ENCODE results near the gene DCAF8L1.
A peak's percentile ranks its signal among the peaks of the same experiment; 100 is the strongest.

The DCAF8L1 gene

GRCh38 chrX:28010875-28011274 is 29.6 kb upstream of the DCAF8L1 start:
- Histone ChIP-seq H3K79me1 (ENCODE audit: low read length) (no peaks in the 10 kb centered on the region), H3K9me3 (ENCODE audit: insufficient read depth, low read depth, low read length) (no peaks in the 10 kb centered on the region), H3K79me2 (ENCODE audit: control insufficient read depth, insufficient read depth, low read length, poor library complexity) (no peaks in the 10 kb centered on the region), H3K27me3 (ENCODE audit: insufficient read depth, low read length) (no peaks in the 10 kb centered on the region), H3K27ac (ENCODE audit: low read depth, low read length) (no peak overlapping the region), H4K8ac (ENCODE audit: low read depth, low read length) (no peak overlapping the region), H3K23ac (ENCODE audit: low read length) (no peak overlapping the region), H2BK120ac (ENCODE audit: insufficient read depth, low read length, poor library complexity) (no peak overlapping the region), H3K4me1 (ENCODE audit: control insufficient read depth in 1 of 2, insufficient read depth in 2 of 2, low read length in 2 of 2) (no peaks in the 10 kb centered on the region), H3K36me3 (ENCODE audit: control insufficient read depth in 1 of 2, insufficient read depth in 2 of 2, low read length in 2 of 2) (no peaks in the 10 kb centered on the region), H2BK5ac (ENCODE audit: low read depth, low read length, poor library complexity) (no peak overlapping the region), H4K12ac (ENCODE audit: low read depth, low read length) (no peak overlapping the region), H3K9ac (ENCODE audit: low read length) (no peak overlapping the region), H2AK5ac (ENCODE audit: low read length) (no peak overlapping the region), H3K18ac (ENCODE audit: low read length) (no peak overlapping the region), H2AFZ (ENCODE audit: insufficient read depth, low read length, poor library complexity) (no peak overlapping the region), H3K4me3 (ENCODE audit: low read depth, low read length) (no peak overlapping the region), H3K14ac (ENCODE audit: low read length) (no peak overlapping the region), H3K4ac (ENCODE audit: low read depth, low read length) (no peak overlapping the region), H3K4me2 (ENCODE audit: low read length) (no peak overlapping the region), H2BK12ac (ENCODE audit: low read length) (no peak overlapping the region), H4K91ac (ENCODE audit: low read depth, low read length) (no peak overlapping the region)
- no CpG with 5 or more reads among the region's 2 CpGs for WGBS (ENCODE audit: extremely low coverage, insufficient coverage, insufficient read length)
- DNase-seq, result no peak

GRCh38 chrX:27998666-27999065 is 17.4 kb upstream of the DCAF8L1 start:
- Histone ChIP-seq H3K79me1 (ENCODE audit: low read length) (no peaks in the 10 kb centered on the region), H3K4ac (ENCODE audit: low read depth, low read length) (no peak overlapping the region), H3K27me3 (ENCODE audit: insufficient read depth, low read length) (no peaks in the 10 kb centered on the region), H4K8ac (ENCODE audit: low read depth, low read length) (no peak overlapping the region), H2BK120ac (ENCODE audit: insufficient read depth, low read length, poor library complexity) (no peak overlapping the region), H4K91ac (ENCODE audit: low read depth, low read length) (no peak overlapping the region), H3K4me2 (ENCODE audit: low read length) (no peak overlapping the region), H3K4me1 (ENCODE audit: control insufficient read depth in 1 of 2, insufficient read depth in 2 of 2, low read length in 2 of 2) (no peaks in the 10 kb centered on the region), H3K18ac (ENCODE audit: low read length) (no peak overlapping the region), H4K12ac (ENCODE audit: low read depth, low read length) (no peak overlapping the region), H3K14ac (ENCODE audit: low read length) (no peak overlapping the region), H2BK12ac (ENCODE audit: low read length) (no peak overlapping the region), H2AK5ac (ENCODE audit: low read length) (no peak overlapping the region), H3K23ac (ENCODE audit: low read length) (no peak overlapping the region), H3K79me2 (ENCODE audit: control insufficient read depth, insufficient read depth, low read length, poor library complexity) (no peaks in the 10 kb centered on the region), H3K4me3 (ENCODE audit: low read depth, low read length) (no peak overlapping the region), H3K9ac (ENCODE audit: low read length) (no peak overlapping the region), H2AFZ (ENCODE audit: insufficient read depth, low read length, poor library complexity) (no peak overlapping the region), H3K27ac (ENCODE audit: low read depth, low read length) (no peak overlapping the region), H3K9me3 (ENCODE audit: insufficient read depth, low read depth, low read length) (no peaks in the 10 kb centered on the region), H3K36me3 (ENCODE audit: control insufficient read depth in 1 of 2, insufficient read depth in 2 of 2, low read length in 2 of 2) (no peaks in the 10 kb centered on the region), H2BK5ac (ENCODE audit: low read depth, low read length, poor library complexity) (no peak overlapping the region)
- DNase-seq, result peak in 1 of 2 donors; percentile 53
- no CpG with 5 or more reads among the region's 1 CpG for WGBS (ENCODE audit: extremely low coverage, insufficient coverage, insufficient read length)

GRCh38 chrX:27997622-27998021 is 16.4 kb upstream of the DCAF8L1 start:
- Histone ChIP-seq H2BK12ac (ENCODE audit: low read length) (no peak overlapping the region), H3K4ac (ENCODE audit: low read depth, low read length) (no peak overlapping the region), H2AK5ac (ENCODE audit: low read length) (no peak overlapping the region), H3K23ac (ENCODE audit: low read length) (no peak overlapping the region), H2BK120ac (ENCODE audit: insufficient read depth, low read length, poor library complexity) (no peak overlapping the region), H3K27ac (ENCODE audit: low read depth, low read length) (no peak overlapping the region), H4K91ac (ENCODE audit: low read depth, low read length) (no peak overlapping the region), H3K18ac (ENCODE audit: low read length) (no peak overlapping the region), H3K79me2 (ENCODE audit: control insufficient read depth, insufficient read depth, low read length, poor library complexity) (no peaks in the 10 kb centered on the region), H2AFZ (ENCODE audit: insufficient read depth, low read length, poor library complexity) (no peak overlapping the region), H3K27me3 (ENCODE audit: insufficient read depth, low read length) (no peaks in the 10 kb centered on the region), H4K8ac (ENCODE audit: low read depth, low read length) (no peak overlapping the region), H3K9me3 (ENCODE audit: insufficient read depth, low read depth, low read length) (no peaks in the 10 kb centered on the region), H3K9ac (ENCODE audit: low read length) (no peak overlapping the region), H3K4me1 (ENCODE audit: control insufficient read depth in 1 of 2, insufficient read depth in 2 of 2, low read length in 2 of 2) (no peaks in the 10 kb centered on the region), H3K4me2 (ENCODE audit: low read length) (no peak overlapping the region), H3K79me1 (ENCODE audit: low read length) (no peaks in the 10 kb centered on the region), H3K36me3 (ENCODE audit: control insufficient read depth in 1 of 2, insufficient read depth in 2 of 2, low read length in 2 of 2) (no peaks in the 10 kb centered on the region), H2BK5ac (ENCODE audit: low read depth, low read length, poor library complexity) (no peak overlapping the region), H4K12ac (ENCODE audit: low read depth, low read length) (no peak overlapping the region), H3K4me3 (ENCODE audit: low read depth, low read length) (no peak overlapping the region), H3K14ac (ENCODE audit: low read length) (no peak overlapping the region)
- no CpG with 5 or more reads among the region's 2 CpGs for WGBS (ENCODE audit: extremely low coverage, insufficient coverage, insufficient read length)
- no peak for DNase-seq

- Histone ChIP-seq H3K23ac (ENCODE audit: low read length) (no peak overlapping the region), H3K9me3 (ENCODE audit: insufficient read depth, low read depth, low read length) (no peaks in the 10 kb centered on the region), H2BK5ac (ENCODE audit: low read depth, low read length, poor library complexity) (no peak overlapping the region), H3K9ac (ENCODE audit: low read length) (no peak overlapping the region), H3K79me1 (ENCODE audit: low read length) (no peaks in the 10 kb centered on the region), H3K4me1 (ENCODE audit: control insufficient read depth in 1 of 2, insufficient read depth in 2 of 2, low read length in 2 of 2) (no peaks in the 10 kb centered on the region), H4K12ac (ENCODE audit: low read depth, low read length) (no peak overlapping the region), H2BK12ac (ENCODE audit: low read length) (no peak overlapping the region), H3K18ac (ENCODE audit: low read length) (no peak overlapping the region), H3K27me3 (ENCODE audit: insufficient read depth, low read length) (no peaks in the 10 kb centered on the region), H2AK5ac (ENCODE audit: low read length) (no peak overlapping the region), H3K4me2 (ENCODE audit: low read length) (no peak overlapping the region), H3K27ac (ENCODE audit: low read depth, low read length) (no peak overlapping the region), H2BK120ac (ENCODE audit: insufficient read depth, low read length, poor library complexity) (no peak overlapping the region), H4K91ac (ENCODE audit: low read depth, low read length) (no peak overlapping the region), H3K4ac (ENCODE audit: low read depth, low read length) (no peak overlapping the region), H3K4me3 (ENCODE audit: low read depth, low read length) (no peak overlapping the region), H2AFZ (ENCODE audit: insufficient read depth, low read length, poor library complexity) (no peak overlapping the region), H4K8ac (ENCODE audit: low read depth, low read length) (no peak overlapping the region), H3K14ac (ENCODE audit: low read length) (no peak overlapping the region), H3K36me3 (ENCODE audit: control insufficient read depth in 1 of 2, insufficient read depth in 2 of 2, low read length in 2 of 2) (no peaks in the 10 kb centered on the region), H3K79me2 (ENCODE audit: control insufficient read depth, insufficient read depth, low read length, poor library complexity) (no peaks in the 10 kb centered on the region)
- DNase-seq, result no peak
- no CpG with 5 or more reads among the region's 3 CpGs for WGBS (ENCODE audit: extremely low coverage, insufficient coverage, insufficient read length)
These were observed 14.9 kb upstream of the DCAF8L1 start for GRCh38 chrX:27996132-27996531.

Measured in trophoblast cell (in vitro differentiated cells and primary cell).